NCI-H2227 treated with DMSO at 0.1 percent for 48 hours (cell line): ENCODE measurements around the gene THOC5.
"Not testable (repeated sequence)": the region's sequence is repeated elsewhere in the genome, so short reads cannot be mapped to it uniquely, and the experiment has no call there.

Experiments
- DNase-seq: peaks from one replicate; lab custom pipeline; 2025; lab: John Stamatoyannopoulos, UW

THOC5 gene

GRCh38 chr22:29510542-29510941 lies 43.0 kb downstream of the THOC5 start:
- DNase-seq: no peak

DNA sequence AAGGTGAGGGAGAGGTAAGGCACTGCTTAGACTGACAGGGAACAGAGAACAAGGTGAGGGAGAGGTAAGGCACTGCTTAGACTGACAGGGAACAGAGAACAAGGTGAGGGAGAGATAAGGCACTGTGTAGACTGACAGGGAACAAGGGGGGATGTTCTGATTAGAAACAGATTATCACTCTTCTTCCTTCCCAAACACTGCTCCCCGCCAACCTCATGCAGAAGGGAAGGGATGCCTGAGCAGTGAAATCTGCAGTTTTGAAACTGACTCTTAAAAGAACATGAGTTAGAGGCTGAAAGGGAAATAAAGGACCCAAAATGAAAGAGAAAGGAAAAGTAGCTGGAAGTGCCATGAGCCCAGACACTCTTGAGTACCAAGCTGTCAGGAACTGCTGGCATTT lies 43.7 kb downstream of the THOC5 start:
- no peak for DNase-seq

- no peak for DNase-seq
These were observed 44.3 kb downstream of the THOC5 start for GRCh38 chr22:29509298-29509697.

- DNase-seq: peak; percentile 23
These were observed 49.7 kb downstream of the THOC5 start for GRCh38 chr22:29503811-29504372.

DNA sequence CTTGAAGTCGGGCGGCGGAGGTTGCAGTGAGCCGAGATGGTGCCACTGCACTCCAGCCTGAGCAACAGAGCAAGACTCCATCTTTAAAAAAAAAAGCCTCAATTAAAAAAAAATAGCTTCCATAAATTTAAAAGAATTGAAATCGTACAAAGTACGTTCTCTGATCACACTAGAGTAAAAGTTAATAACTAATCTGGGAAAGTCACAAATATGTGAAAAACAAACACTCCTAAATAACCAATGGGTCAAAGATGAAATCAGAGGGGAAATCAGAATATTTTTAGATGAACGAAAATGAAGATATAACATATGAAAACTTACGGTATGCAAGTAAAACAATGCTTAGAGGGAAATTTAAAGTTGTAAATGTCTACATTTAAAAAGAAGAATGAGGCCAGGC lies 53.7 kb downstream of the THOC5 start:
- no peak for DNase-seq

GRCh38 chr22:29493636-29494035 lies 59.9 kb downstream of the THOC5 start:
- DNase-seq: no peak

- DNase-seq: no peak
These were observed 62.5 kb downstream of the THOC5 start for GRCh38 chr22:29491012-29491411.

DNA sequence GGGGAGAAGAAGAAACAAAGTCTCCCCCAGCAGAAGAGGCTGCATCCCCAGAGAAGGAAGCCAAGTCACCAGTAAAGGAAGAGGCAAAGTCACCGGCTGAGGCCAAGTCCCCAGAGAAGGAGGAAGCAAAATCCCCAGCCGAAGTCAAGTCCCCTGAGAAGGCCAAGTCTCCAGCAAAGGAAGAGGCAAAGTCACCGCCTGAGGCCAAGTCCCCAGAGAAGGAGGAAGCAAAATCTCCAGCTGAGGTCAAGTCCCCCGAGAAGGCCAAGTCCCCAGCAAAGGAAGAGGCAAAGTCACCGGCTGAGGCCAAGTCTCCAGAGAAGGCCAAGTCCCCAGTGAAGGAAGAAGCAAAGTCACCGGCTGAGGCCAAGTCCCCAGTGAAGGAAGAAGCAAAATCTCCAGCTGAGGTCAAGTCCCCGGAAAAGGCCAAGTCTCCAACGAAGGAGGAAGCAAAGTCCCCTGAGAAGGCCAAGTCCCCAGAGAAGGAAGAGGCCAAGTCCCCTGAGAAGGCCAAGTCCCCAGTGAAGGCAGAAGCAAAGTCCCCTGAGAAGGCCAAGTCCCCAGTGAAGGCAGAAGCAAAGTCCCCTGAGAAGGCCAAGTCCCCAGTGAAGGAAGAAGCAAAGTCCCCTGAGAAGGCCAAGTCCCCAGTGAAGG lies 64.3 kb downstream of the THOC5 start:
- DNase-seq: not testable (repeated sequence)

- no peak for DNase-seq
These were observed 66.1 kb downstream of the THOC5 start for GRCh38 chr22:29487426-29487986.

DNA sequence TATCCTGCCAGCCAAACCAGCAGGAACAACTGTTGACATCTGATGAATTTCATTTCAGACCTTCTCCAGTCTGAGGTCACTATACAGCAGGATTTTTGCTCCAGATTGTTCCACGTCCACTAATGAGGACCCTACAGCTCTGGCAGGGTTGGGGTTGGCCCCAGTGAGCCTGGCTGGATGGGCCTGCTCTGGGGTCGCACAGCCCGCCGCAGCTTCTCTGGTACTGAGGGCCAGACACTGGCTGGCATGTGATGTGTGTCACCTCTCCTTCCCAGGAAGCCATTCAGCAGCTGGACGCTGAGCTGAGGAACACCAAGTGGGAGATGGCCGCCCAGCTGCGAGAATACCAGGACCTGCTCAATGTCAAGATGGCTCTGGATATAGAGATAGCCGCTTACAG lies 68.1 kb downstream of the THOC5 start:
- no peak for DNase-seq

GRCh38 chr22:29484642-29485041 lies 68.9 kb downstream of the THOC5 start:
- no peak for DNase-seq

DNA sequence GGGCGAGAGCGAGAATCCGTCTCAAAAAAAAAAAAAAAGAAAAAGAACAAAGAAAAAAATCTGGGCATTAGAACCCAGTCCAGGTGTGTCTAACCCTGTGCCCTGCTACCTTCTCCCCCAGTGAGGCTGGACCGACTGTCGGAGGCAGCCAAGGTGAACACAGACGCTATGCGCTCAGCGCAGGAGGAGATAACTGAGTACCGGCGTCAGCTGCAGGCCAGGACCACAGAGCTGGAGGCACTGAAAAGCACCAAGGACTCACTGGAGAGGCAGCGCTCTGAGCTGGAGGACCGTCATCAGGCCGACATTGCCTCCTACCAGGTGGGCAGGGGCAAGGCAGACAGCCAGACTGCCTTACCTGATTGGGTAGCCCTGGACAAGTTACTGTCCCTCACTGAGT lies 70.3 kb downstream of the THOC5 start:
- DNase-seq: no peak

DNA sequence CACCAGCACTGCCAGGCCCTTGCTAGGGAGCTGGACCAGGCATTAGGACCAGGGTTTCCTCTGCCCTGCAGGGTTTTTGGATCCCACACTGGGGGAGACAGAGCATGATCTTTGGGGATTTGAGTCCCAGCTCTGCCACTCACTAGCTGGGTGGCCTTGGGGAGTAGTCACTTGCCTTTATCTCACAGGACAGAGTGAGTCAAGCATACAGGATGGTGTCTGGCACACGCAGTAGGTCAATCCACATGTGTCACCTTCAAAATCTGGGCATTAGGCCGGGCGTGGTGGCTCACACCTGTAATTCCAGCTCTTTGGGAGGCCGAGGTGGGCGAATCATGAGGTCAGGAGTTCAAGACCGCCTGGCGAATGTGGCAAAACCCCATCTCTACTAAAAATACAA lies 70.8 kb downstream of the THOC5 start:
- no peak for DNase-seq

DNA sequence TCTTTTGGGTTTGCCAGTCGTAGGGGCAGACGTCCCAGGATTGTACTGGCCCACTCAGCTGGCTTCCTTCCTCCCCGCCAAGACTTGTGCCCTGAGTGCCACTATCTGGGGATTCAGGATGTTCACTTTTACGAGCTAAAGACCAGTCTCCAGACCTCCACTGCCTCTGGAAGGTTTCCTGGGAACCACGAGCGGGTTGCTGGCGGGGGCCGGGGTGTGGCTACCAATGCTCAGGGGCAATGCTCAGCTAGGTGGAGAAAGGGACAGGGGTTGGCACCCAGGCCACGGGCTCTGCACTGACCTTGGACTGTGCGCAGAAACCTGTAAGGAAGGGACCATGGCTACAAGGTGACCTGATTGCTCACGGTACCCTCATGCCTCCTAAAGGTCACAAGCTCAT lies 71.3 kb downstream of the THOC5 start:
- no peak for DNase-seq

DNA sequence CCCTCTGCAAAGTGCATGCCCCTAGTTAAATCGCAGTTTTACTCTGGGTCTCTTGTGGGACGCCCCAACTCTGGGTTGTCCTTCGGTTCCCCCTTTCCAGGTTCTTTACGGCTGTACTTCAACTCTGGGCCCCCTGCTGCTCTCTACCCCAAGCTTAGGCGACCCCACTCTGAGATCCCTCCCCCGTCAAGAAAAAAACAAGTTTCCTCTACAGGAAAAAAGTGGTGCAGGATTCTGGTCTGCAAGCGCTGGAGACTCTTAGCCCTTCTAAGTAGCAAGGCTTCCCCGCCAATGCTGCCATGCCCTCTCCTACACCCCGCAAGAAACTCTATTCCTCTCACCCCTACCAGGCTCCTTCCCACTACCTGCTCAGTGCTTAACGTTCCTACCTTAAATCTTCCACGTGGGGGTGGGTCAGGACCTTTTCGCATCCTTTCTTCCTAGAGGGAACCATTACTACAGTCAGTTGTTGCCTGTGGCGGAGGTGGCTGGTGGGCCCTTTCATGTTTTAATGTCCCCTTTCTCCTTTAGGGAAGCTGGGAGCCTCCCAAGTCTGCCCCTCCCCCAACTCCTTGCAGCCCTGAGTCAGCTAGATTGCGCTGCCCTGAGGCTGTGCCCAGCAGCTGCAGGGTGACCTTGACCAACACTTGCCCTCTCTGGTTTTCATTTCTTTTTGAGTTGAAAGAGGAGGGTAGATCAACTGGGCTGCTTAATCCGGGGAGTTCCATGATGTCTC lies 72.1 kb downstream of the THOC5 start:
- DNase-seq: no peak

GRCh38 chr22:29480512-29481264 lies 72.9 kb downstream of the THOC5 start:
- peak; percentile 18 for DNase-seq

DNA sequence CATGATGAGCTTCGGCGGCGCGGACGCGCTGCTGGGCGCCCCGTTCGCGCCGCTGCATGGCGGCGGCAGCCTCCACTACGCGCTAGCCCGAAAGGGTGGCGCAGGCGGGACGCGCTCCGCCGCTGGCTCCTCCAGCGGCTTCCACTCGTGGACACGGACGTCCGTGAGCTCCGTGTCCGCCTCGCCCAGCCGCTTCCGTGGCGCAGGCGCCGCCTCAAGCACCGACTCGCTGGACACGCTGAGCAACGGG lies 73.4 kb downstream of the THOC5 start:
- DNase-seq: no peak

DNA sequence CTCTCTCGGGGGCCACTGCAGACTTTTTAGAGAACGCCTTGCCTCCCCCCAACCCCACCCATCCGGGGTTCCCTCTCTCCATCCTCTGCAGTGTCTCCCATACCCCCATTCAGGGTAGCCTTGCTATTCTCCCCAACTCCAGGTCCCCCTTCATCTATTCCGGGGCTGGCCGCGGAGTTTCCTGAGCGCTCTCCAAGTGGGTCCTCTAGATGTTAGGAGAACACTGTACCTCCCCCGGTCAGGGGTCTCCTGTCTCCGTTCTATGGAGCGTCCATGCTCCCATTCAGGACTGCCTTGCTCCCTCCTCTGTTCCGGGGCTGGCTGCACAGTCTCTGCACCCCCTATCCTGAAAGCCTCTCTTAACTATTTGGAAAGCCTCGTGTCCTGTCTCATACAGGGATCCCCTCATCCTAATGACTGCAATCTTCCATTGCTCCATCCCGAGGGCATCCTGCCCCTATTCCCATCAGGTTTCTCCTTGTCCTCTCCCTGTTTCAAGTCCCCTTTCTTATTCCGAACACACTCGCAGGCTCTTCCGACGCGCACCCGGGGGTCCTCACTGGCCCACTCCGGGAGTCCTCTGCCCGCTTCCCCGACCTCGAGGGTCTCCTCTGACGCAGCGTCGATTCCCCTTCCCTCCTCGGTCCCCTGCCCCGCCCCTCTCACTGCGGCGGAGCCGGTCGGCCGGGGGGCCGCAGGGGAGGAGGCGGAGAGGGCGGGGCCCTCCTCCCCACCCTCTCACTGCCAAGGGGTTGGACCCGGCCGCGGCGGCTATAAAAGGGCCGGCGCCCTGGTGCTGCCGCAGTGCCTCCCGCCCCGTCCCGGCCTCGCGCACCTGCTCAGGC lies 73.9 kb downstream of the THOC5 start, which contains the start of gene NEFH:
NEFH (plus strand) TSS at position 802 of the 845 bp plus-strand sequence. CDS start 45 bp downstream, outside the sequence.
- peak; percentile 29 for DNase-seq

- peak; percentile 20 for DNase-seq
These were observed 75.0 kb downstream of the THOC5 start for GRCh38 chr22:29478326-29479276.

GRCh38 chr22:29477723-29478318 lies 75.7 kb downstream of the THOC5 start:
- DNase-seq: peak; percentile 62
